AG04449 (cell line): ENCODE results near the gene NARF.

ENCODE experiments used
- CTCF ChIA-PET: fragments of 350-600 bp; formaldehyde crosslinking; extraction: SDS; loops from one replicate; lab custom pipeline; 2021; ENCODE audit warnings: antibody characterized with exemption; lab: Yijun Ruan, JAX
- POLR2A ChIA-PET: fragments of 400-600, 350-600 bp; formaldehyde crosslinking; extraction: SDS; loops from one replicate; lab custom pipeline; 2020; ENCODE audit warnings: antibody characterized with exemption, inconsistent platforms; lab: Yijun Ruan, JAX
- DNase-seq: peaks from one replicate; pipeline ENCODE4 v3.0.0-alpha.2; 2010; ENCODE audit warnings: low read depth, low spot score
- H3K4me3 ChIP-seq: 2 replicates; pipeline ENCODE4 v1.5.1; 2011; ENCODE audit warnings: low read depth, mild to moderate bottlenecking, control low read depth, low read length
- CTCF ChIP-seq: IDR thresholded peaks from one replicate; pipeline ENCODE4 v1.5.1; 2011; ENCODE audit warnings: mild to moderate bottlenecking, moderate library complexity, low read length, control low read depth, inconsistent platforms; ENCODE audit not compliant: insufficient read depth; ENCODE audit errors: missing control alignments

The NARF gene

GRCh38 chr17:82491196-82491530 is 32.6 kb downstream of the NARF start:
- DNase-seq, result no peak
- CTCF ChIA-PET, result interaction anchor here (1.5 to 3.6 kb wide), 2 partner anchors 45 to 63 kb away, joined by 3 to 12 read pairs; no protein-coding TSS in a partner anchor
- POLR2A ChIA-PET, result no interaction called here
- no peak for TF ChIP-seq CTCF
- H3K4me3 ChIP-seq, result no peak overlapping the region

GRCh38 chr17:82491533-82491932 is 33.0 kb downstream of the NARF start:
- ChIA-PET CTCF (interaction anchor here (1.5 to 3.6 kb wide), 2 partner anchors 44 to 63 kb away, joined by 3 to 12 read pairs; no protein-coding TSS in a partner anchor), POLR2A (interaction anchor here (0.7 kb wide), 2 partner anchors 27 to 35 kb away, joined by 3 read pairs; no protein-coding TSS in a partner anchor)
- H3K4me3 ChIP-seq, result no peak overlapping the region
- no peak for TF ChIP-seq CTCF
- no peak for DNase-seq

- POLR2A ChIA-PET, result no interaction called here
- no peak for TF ChIP-seq CTCF
- no peak overlapping the region for H3K4me3 ChIP-seq
- no peak for DNase-seq
- CTCF ChIA-PET, result interaction anchor here (0.7 to 3.6 kb wide), 4 partner anchors 43 to 605 kb away, joined by 3 to 12 read pairs (median 3); no protein-coding TSS in a partner anchor
These were observed 34.2 kb downstream of the NARF start for GRCh38 chr17:82492643-82493225.

- no peak for TF ChIP-seq CTCF
- H3K4me3 ChIP-seq, result no peak overlapping the region
- DNase-seq, result no peak
- POLR2A ChIA-PET, result no interaction called here
- CTCF ChIA-PET, result interaction anchor here (1.0 to 3.6 kb wide), 3 partner anchors 13 to 193 kb away, joined by 3 to 12 read pairs (median 3); no protein-coding TSS in a partner anchor
These were observed 34.8 kb downstream of the NARF start for GRCh38 chr17:82493226-82493781.

GRCh38 chr17:82494236-82495055 is 35.9 kb downstream of the NARF start:
- DNase-seq, result peak; percentile 94
- H3K4me3 ChIP-seq, result no peak overlapping the region
- CTCF ChIA-PET, result interaction anchor here (0.6 to 2.5 kb wide), 9 partner anchors 10 to 56 kb away, joined by 3 to 12 read pairs (median 4); no protein-coding TSS in a partner anchor
- peak; percentile 96 for TF ChIP-seq CTCF
- POLR2A ChIA-PET, result interaction anchor here (0.9 kb wide), 1 partner anchor 25 kb away, joined by 7 read pairs; the partner anchor contains the start of gene FOXK2
